SU-DHL-6 (cell line): Measurements from ENCODE around the gene RACGAP1.

Source experiments
- EZH2phosphoT487 ChIP-seq: fragments of 200-600 bp; sonication (generic), shearing (Covaris generic); conservative IDR thresholded peaks from 2 replicates; pipeline ENCODE4 v1.6.1; 2018; ENCODE audit warnings: mild to moderate bottlenecking, antibody characterized with exemption, low read length, moderate library complexity, mixed read lengths
- TF ChIP-seq, protein P1 (sequence below): fragments of 200-600 bp; sonication (generic); IDR thresholded peaks from one replicate; pipeline ENCODE4 v1.5.1; 2017; ENCODE audit warnings: antibody characterized with exemption, mild to moderate bottlenecking, low read length, moderate library complexity; ENCODE audit not compliant: insufficient read depth, poor library complexity, severe bottlenecking

DNA sequence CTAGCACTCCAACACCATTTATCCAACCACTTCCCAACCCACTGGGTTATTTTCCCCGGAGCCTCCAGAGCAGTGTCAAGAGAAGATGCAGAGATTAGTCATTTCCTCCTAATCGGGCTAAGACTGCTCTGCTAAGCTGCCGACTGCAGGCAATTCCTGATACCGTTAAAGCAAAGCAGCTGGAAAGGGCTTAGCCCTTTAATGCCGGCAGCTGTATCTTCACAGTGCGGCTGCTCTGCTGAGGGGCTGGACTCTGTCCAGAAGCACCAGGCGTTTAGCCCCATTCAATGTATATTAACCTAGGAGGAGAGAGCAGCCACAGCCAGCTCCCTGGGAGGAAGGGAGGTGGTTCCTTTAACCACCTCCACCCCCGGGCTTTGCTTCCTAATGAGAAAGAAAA, 41.4 kb downstream of the RACGAP1 start:
- TF ChIP-seq, protein P1, sequence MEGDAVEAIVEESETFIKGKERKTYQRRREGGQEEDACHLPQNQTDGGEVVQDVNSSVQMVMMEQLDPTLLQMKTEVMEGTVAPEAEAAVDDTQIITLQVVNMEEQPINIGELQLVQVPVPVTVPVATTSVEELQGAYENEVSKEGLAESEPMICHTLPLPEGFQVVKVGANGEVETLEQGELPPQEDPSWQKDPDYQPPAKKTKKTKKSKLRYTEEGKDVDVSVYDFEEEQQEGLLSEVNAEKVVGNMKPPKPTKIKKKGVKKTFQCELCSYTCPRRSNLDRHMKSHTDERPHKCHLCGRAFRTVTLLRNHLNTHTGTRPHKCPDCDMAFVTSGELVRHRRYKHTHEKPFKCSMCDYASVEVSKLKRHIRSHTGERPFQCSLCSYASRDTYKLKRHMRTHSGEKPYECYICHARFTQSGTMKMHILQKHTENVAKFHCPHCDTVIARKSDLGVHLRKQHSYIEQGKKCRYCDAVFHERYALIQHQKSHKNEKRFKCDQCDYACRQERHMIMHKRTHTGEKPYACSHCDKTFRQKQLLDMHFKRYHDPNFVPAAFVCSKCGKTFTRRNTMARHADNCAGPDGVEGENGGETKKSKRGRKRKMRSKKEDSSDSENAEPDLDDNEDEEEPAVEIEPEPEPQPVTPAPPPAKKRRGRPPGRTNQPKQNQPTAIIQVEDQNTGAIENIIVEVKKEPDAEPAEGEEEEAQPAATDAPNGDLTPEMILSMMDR = no peak
- TF ChIP-seq EZH2phosphoT487 = no peak
